Measurements from ENCODE around the gene GPC6.

Gene GPC6

GRCh38 chr13:93834051-93834450 is 607.4 kb downstream of the GPC6 start:
- Histone ChIP-seq H3K4me3 (ENCODE audit: control insufficient read depth in 1 of 7, extremely low read depth in 1 of 7, insufficient read depth in 4 of 7, low read depth in 2 of 7, low read length in 6 of 7) (no peak overlapping the region), H3K27me3 (replicated peaks in 2 of 5; ENCODE audit: control insufficient read depth in 4 of 5, insufficient read depth in 5 of 5, low read length in 4 of 5) (no peaks in the 10 kb centered on the region), H3K4me1 (ENCODE audit: control extremely low read depth in 1 of 4, control insufficient read depth in 4 of 4, insufficient read depth in 4 of 4, low read length in 3 of 4) (no peaks in the 10 kb centered on the region), H3K27ac (ENCODE audit: insufficient read depth in 1 of 2, low read depth in 1 of 2, low read length in 2 of 2, poor library complexity in 1 of 2, severe bottlenecking in 2 of 2) (no peak overlapping the region), H3K9me3 (ENCODE audit: control extremely low read depth in 1 of 5, control insufficient read depth in 4 of 5, insufficient read depth in 2 of 5, low read depth in 1 of 5, low read length in 4 of 5) (no peaks in the 10 kb centered on the region), H3K36me3 (ENCODE audit: control insufficient read depth in 4 of 4, insufficient read depth in 4 of 4, low read length in 3 of 4) (no peaks in the 10 kb centered on the region)
- POLR2A ChIA-PET = no interaction called here
- WGBS (ENCODE audit: insufficient coverage) = no CpG with 5 or more reads among the region's 3 CpGs
- CTCF ChIA-PET = no interaction called here
- no peak for DNase-seq

- no CpG with 5 or more reads among the region's 3 CpGs for WGBS (ENCODE audit: insufficient coverage)
- ChIA-PET CTCF (no interaction called here), POLR2A (no interaction called here)
- no peak for DNase-seq
- Histone ChIP-seq H3K27me3 (replicated peaks in 2 of 5; ENCODE audit: control insufficient read depth in 4 of 5, insufficient read depth in 5 of 5, low read length in 4 of 5) (no peaks in the 10 kb centered on the region), H3K27ac (ENCODE audit: insufficient read depth in 1 of 2, low read depth in 1 of 2, low read length in 2 of 2, poor library complexity in 1 of 2, severe bottlenecking in 2 of 2) (no peak overlapping the region), H3K4me1 (ENCODE audit: control extremely low read depth in 1 of 4, control insufficient read depth in 4 of 4, insufficient read depth in 4 of 4, low read length in 3 of 4) (no peaks in the 10 kb centered on the region), H3K9me3 (ENCODE audit: control extremely low read depth in 1 of 5, control insufficient read depth in 4 of 5, insufficient read depth in 2 of 5, low read depth in 1 of 5, low read length in 4 of 5) (no peaks in the 10 kb centered on the region), H3K4me3 (ENCODE audit: control insufficient read depth in 1 of 7, extremely low read depth in 1 of 7, insufficient read depth in 4 of 7, low read depth in 2 of 7, low read length in 6 of 7) (no peak overlapping the region), H3K36me3 (ENCODE audit: control insufficient read depth in 4 of 4, insufficient read depth in 4 of 4, low read length in 3 of 4) (no peaks in the 10 kb centered on the region)
Observed at GRCh38 chr13:93843082-93843481, 616.5 kb downstream of the GPC6 start.

- 100% methylated on average over 6 of the region's 7 CpGs for WGBS (ENCODE audit: insufficient coverage)
- Histone ChIP-seq H3K4me1 (ENCODE audit: control extremely low read depth in 1 of 4, control insufficient read depth in 4 of 4, insufficient read depth in 4 of 4, low read length in 3 of 4) (no peaks in the 10 kb centered on the region), H3K4me3 (ENCODE audit: control insufficient read depth in 1 of 7, extremely low read depth in 1 of 7, insufficient read depth in 4 of 7, low read depth in 2 of 7, low read length in 6 of 7) (no peak overlapping the region), H3K27me3 (replicated peaks in 2 of 5; ENCODE audit: control insufficient read depth in 4 of 5, insufficient read depth in 5 of 5, low read length in 4 of 5) (no peaks in the 10 kb centered on the region), H3K27ac (ENCODE audit: insufficient read depth in 1 of 2, low read depth in 1 of 2, low read length in 2 of 2, poor library complexity in 1 of 2, severe bottlenecking in 2 of 2) (no peak overlapping the region), H3K9me3 (ENCODE audit: control extremely low read depth in 1 of 5, control insufficient read depth in 4 of 5, insufficient read depth in 2 of 5, low read depth in 1 of 5, low read length in 4 of 5) (no peaks in the 10 kb centered on the region), H3K36me3 (ENCODE audit: control insufficient read depth in 4 of 4, insufficient read depth in 4 of 4, low read length in 3 of 4) (no peaks in the 10 kb centered on the region)
- CTCF ChIA-PET = no interaction called here
- POLR2A ChIA-PET = no interaction called here
- no peak for DNase-seq
Observed at GRCh38 chr13:93847162-93847561, 620.6 kb downstream of the GPC6 start.

GRCh38 chr13:93848247-93848646 is 621.6 kb downstream of the GPC6 start:
- Histone ChIP-seq H3K36me3 (ENCODE audit: control insufficient read depth in 4 of 4, insufficient read depth in 4 of 4, low read length in 3 of 4) (no peaks in the 10 kb centered on the region), H3K27me3 (replicated peaks in 2 of 5; ENCODE audit: control insufficient read depth in 4 of 5, insufficient read depth in 5 of 5, low read length in 4 of 5) (no peaks in the 10 kb centered on the region), H3K4me1 (ENCODE audit: control extremely low read depth in 1 of 4, control insufficient read depth in 4 of 4, insufficient read depth in 4 of 4, low read length in 3 of 4) (no peaks in the 10 kb centered on the region), H3K27ac (ENCODE audit: insufficient read depth in 1 of 2, low read depth in 1 of 2, low read length in 2 of 2, poor library complexity in 1 of 2, severe bottlenecking in 2 of 2) (no peak overlapping the region), H3K9me3 (ENCODE audit: control extremely low read depth in 1 of 5, control insufficient read depth in 4 of 5, insufficient read depth in 2 of 5, low read depth in 1 of 5, low read length in 4 of 5) (no peaks in the 10 kb centered on the region), H3K4me3 (ENCODE audit: control insufficient read depth in 1 of 7, extremely low read depth in 1 of 7, insufficient read depth in 4 of 7, low read depth in 2 of 7, low read length in 6 of 7) (no peak overlapping the region)
- CTCF ChIA-PET = no interaction called here
- DNase-seq = no peak
- POLR2A ChIA-PET = no interaction called here
- 86% methylated on average over 2 of the region's 4 CpGs for WGBS (ENCODE audit: insufficient coverage)

GRCh38 chr13:93851236-93851635 is 624.6 kb downstream of the GPC6 start:
- no CpG with 5 or more reads among the region's 2 CpGs for WGBS (ENCODE audit: insufficient coverage)
- Histone ChIP-seq H3K27me3 (replicated peaks in 2 of 5; ENCODE audit: control insufficient read depth in 4 of 5, insufficient read depth in 5 of 5, low read length in 4 of 5) (no peaks in the 10 kb centered on the region), H3K27ac (ENCODE audit: insufficient read depth in 1 of 2, low read depth in 1 of 2, low read length in 2 of 2, poor library complexity in 1 of 2, severe bottlenecking in 2 of 2) (no peak overlapping the region), H3K4me3 (ENCODE audit: control insufficient read depth in 1 of 7, extremely low read depth in 1 of 7, insufficient read depth in 4 of 7, low read depth in 2 of 7, low read length in 6 of 7) (no peak overlapping the region), H3K36me3 (ENCODE audit: control insufficient read depth in 4 of 4, insufficient read depth in 4 of 4, low read length in 3 of 4) (no peaks in the 10 kb centered on the region), H3K9me3 (ENCODE audit: control extremely low read depth in 1 of 5, control insufficient read depth in 4 of 5, insufficient read depth in 2 of 5, low read depth in 1 of 5, low read length in 4 of 5) (no peaks in the 10 kb centered on the region), H3K4me1 (ENCODE audit: control extremely low read depth in 1 of 4, control insufficient read depth in 4 of 4, insufficient read depth in 4 of 4, low read length in 3 of 4) (no peaks in the 10 kb centered on the region)
- ChIA-PET CTCF (no interaction called here), POLR2A (no interaction called here)
- DNase-seq = no peak

GRCh38 chr13:93853912-93854311 is 627.3 kb downstream of the GPC6 start:
- POLR2A ChIA-PET = no interaction called here
- CTCF ChIA-PET = no interaction called here
- H3K27ac ChIP-seq (ENCODE audit: insufficient read depth in 1 of 2, low read depth in 1 of 2, low read length in 2 of 2, poor library complexity in 1 of 2, severe bottlenecking in 2 of 2) = no peak overlapping the region
- H3K4me1 ChIP-seq (ENCODE audit: control extremely low read depth in 1 of 4, control insufficient read depth in 4 of 4, insufficient read depth in 4 of 4, low read length in 3 of 4) = no peaks in the 10 kb centered on the region
- no peak for DNase-seq
- H3K4me3 ChIP-seq (ENCODE audit: control insufficient read depth in 1 of 7, extremely low read depth in 1 of 7, insufficient read depth in 4 of 7, low read depth in 2 of 7, low read length in 6 of 7) = no peak overlapping the region
- no peaks in the 10 kb centered on the region for H3K36me3 ChIP-seq (ENCODE audit: control insufficient read depth in 4 of 4, insufficient read depth in 4 of 4, low read length in 3 of 4)
- WGBS (ENCODE audit: insufficient coverage) = 70% methylated on average over 2 of the region's 5 CpGs
- no peaks in the 10 kb centered on the region for H3K27me3 ChIP-seq (replicated peaks in 2 of 5; ENCODE audit: control insufficient read depth in 4 of 5, insufficient read depth in 5 of 5, low read length in 4 of 5)
- no peaks in the 10 kb centered on the region for H3K9me3 ChIP-seq (ENCODE audit: control extremely low read depth in 1 of 5, control insufficient read depth in 4 of 5, insufficient read depth in 2 of 5, low read depth in 1 of 5, low read length in 4 of 5)

GRCh38 chr13:93857126-93857525 is 630.5 kb downstream of the GPC6 start:
- ChIA-PET POLR2A (no interaction called here), CTCF (no interaction called here)
- Histone ChIP-seq H3K27me3 (replicated peaks in 2 of 5; ENCODE audit: control insufficient read depth in 4 of 5, insufficient read depth in 5 of 5, low read length in 4 of 5) (no peaks in the 10 kb centered on the region), H3K36me3 (ENCODE audit: control insufficient read depth in 4 of 4, insufficient read depth in 4 of 4, low read length in 3 of 4) (no peaks in the 10 kb centered on the region), H3K9me3 (ENCODE audit: control extremely low read depth in 1 of 5, control insufficient read depth in 4 of 5, insufficient read depth in 2 of 5, low read depth in 1 of 5, low read length in 4 of 5) (no peaks in the 10 kb centered on the region), H3K4me1 (ENCODE audit: control extremely low read depth in 1 of 4, control insufficient read depth in 4 of 4, insufficient read depth in 4 of 4, low read length in 3 of 4) (no peaks in the 10 kb centered on the region), H3K4me3 (ENCODE audit: control insufficient read depth in 1 of 7, extremely low read depth in 1 of 7, insufficient read depth in 4 of 7, low read depth in 2 of 7, low read length in 6 of 7) (no peak overlapping the region), H3K27ac (ENCODE audit: insufficient read depth in 1 of 2, low read depth in 1 of 2, low read length in 2 of 2, poor library complexity in 1 of 2, severe bottlenecking in 2 of 2) (no peak overlapping the region)
- no peak for DNase-seq

- no peak for DNase-seq
- POLR2A ChIA-PET = no interaction called here
- no peaks in the 10 kb centered on the region for H3K36me3 ChIP-seq (ENCODE audit: control insufficient read depth in 4 of 4, insufficient read depth in 4 of 4, low read length in 3 of 4)
- no peaks in the 10 kb centered on the region for H3K27me3 ChIP-seq (replicated peaks in 2 of 5; ENCODE audit: control insufficient read depth in 4 of 5, insufficient read depth in 5 of 5, low read length in 4 of 5)
- peaks cover 0 to 1% (median 0%) of the 10 kb centered on the region in 5 experiments for H3K9me3 ChIP-seq (ENCODE audit: control extremely low read depth in 1 of 5, control insufficient read depth in 4 of 5, insufficient read depth in 2 of 5, low read depth in 1 of 5, low read length in 4 of 5)
- 91% methylated on average over 1 of the region's 2 CpGs for WGBS (ENCODE audit: insufficient coverage)
- H3K27ac ChIP-seq (ENCODE audit: insufficient read depth in 1 of 2, low read depth in 1 of 2, low read length in 2 of 2, poor library complexity in 1 of 2, severe bottlenecking in 2 of 2) = no peak overlapping the region
- CTCF ChIA-PET = no interaction called here
- no peaks in the 10 kb centered on the region for H3K4me1 ChIP-seq (ENCODE audit: control extremely low read depth in 1 of 4, control insufficient read depth in 4 of 4, insufficient read depth in 4 of 4, low read length in 3 of 4)
- no peak overlapping the region for H3K4me3 ChIP-seq (ENCODE audit: control insufficient read depth in 1 of 7, extremely low read depth in 1 of 7, insufficient read depth in 4 of 7, low read depth in 2 of 7, low read length in 6 of 7)
Observed at GRCh38 chr13:93859716-93860115, 633.1 kb downstream of the GPC6 start.

All from common myeloid progenitor, CD34-positive (primary cell).